Adrenal gland (tissue), 12 donors: ENCODE data around the gene TMEM62. TPM values are rescaled to one million over a fixed set of nuclear protein-coding genes. Genes with fewer than 3 reads are reported as not detected.
A peak's percentile ranks its signal among the peaks of the same experiment; 100 is the strongest.

Source experiments
- DNase-seq, 7 donors: peaks; one replicate each; pipeline ENCODE4 v3.0.0-alpha.2; 2019 to 2020
- H3K27ac ChIP-seq, 5 donors: fragments of 200-600 bp; sonication (generic) in 4 of 5; 1 replicate in 3 of 5; 2 replicates in 2 of 5; pipeline versions ENCODE4 v1.5.1 to v1.8.0; 2016 to 2020; ENCODE audit warnings: mild to moderate bottlenecking in 1 of 5
- H3K27me3 ChIP-seq: fragments of 200-600 bp; 2 replicates; pipeline ENCODE4 v1.8.0; 2021
- H3K36me3 ChIP-seq, 2 donors: fragments of 200-600 bp; replicated peaks in 1 of 2; 1 replicate in 1 of 2; 2 replicates in 1 of 2; pipeline versions ENCODE4 v1.5.1 to v1.8.0; 2018 to 2022
- H3K4me1 ChIP-seq, 2 donors: fragments of 200-600 bp; replicated peaks in 1 of 2; 1 replicate in 1 of 2; 2 replicates in 1 of 2; pipeline versions ENCODE4 v1.5.1 to v1.8.0; 2018 to 2021
- H3K4me3 ChIP-seq, 4 donors: fragments of 200-600 bp; sonication (generic) in 3 of 4; one replicate each; pipeline ENCODE4 v1.5.1; 2016 to 2018
- H3K9me3 ChIP-seq, 3 donors: fragments of 200-600 bp; sonication (generic) in 1 of 3; replicated peaks in 1 of 3; 1 replicate in 2 of 3; 2 replicates in 1 of 3; pipeline versions ENCODE4 v1.5.1 to v1.8.0; 2016 to 2021
- POLR2A ChIP-seq, 2 donors: fragments of 450-650 bp; IDR thresholded peaks; one replicate each; pipeline ENCODE4 v1.6.1; 2017; ENCODE audit warnings: antibody characterized with exemption in 2 of 2, mild to moderate bottlenecking in 2 of 2, moderate library complexity in 1 of 2
- WGBS, 4 donors: extraction: QIAGEN DNeasy Blood & Tissue Kit in 2 of 4; methylation state at CpG; one replicate each; pipeline versions ENCODE4 v1.1.5 to v1.1.7; 2013 to 2017; 5-methylcytosine and 5-hydroxymethylcytosine counted together
- intact Hi-C, 2 donors: fragments of 100-400 bp; cut with DNase I; formaldehyde crosslinking; loops; one replicate each; pipeline versions ENCODE4 v1.14.1 to v1.15.0; 2022 to 2023
- polyA plus RNA-seq, 3 donors: library from polyadenylated mRNA; stranded (reverse); fragments of 200-250 nt in 2 of 3; fragments of 350-450 nt in 1 of 3; fragmentation: Illumina TruSeq in 1 of 3; extraction: RNeasy Lipid Tissue Mini Kit (QIAGEN cat#74804) in 1 of 3; gene quantifications; one replicate each; pipeline ENCODE4 v1.2.3, GENCODE V29; 2013 to 2014
- total RNA-seq, 9 donors: library from RNA; depleted of rRNA in 4 of 9; stranded (reverse); fragments of >200 nt in 4 of 9; fragments of 120-200 nt in 1 of 9; fragmentation: NEBNext Ultra II Directional in 1 of 9; extraction: Animal tissue kit (Norgen Biotek cat#: 25700) in 1 of 9; gene quantifications; one replicate each; pipeline versions ENCODE4 v1.1.0 to v1.2.4, GENCODE V29; 2013 to 2023
- TF ChIP-seq, protein P1 (sequence below), 6 experiments: fragments of 450-650 bp in 4 of 6; fragments of 200-600 bp in 2 of 6; sonication (generic) in 1 of 6; IDR thresholded peaks; 1 replicate in 5 of 6; 2 replicates in 1 of 6; pipeline versions ENCODE4 v1.5.1 to v1.8.0; 2016 to 2021; ENCODE audit warnings: antibody characterized with exemption in 6 of 6, mild to moderate bottlenecking in 2 of 6, moderate library complexity in 1 of 6
- donor health status: healthy with polysubstance abuse.
- donor health status: Bipolar disorder and iron deficiency.
- donor health status: DM: yes; HTN: yes; CAD: no.
- donor health status: DM: no; HTN: no; CAD: no.
- donor health status: DM: no; HTN: no; CAD: no.
- donor health status: DM: yes; HTN: yes; CAD: no.

The TMEM62 gene
- total and polyA plus RNA-seq, 12 donors, result 11.3 to 25.9 (median 18.4) TPM

DNA sequence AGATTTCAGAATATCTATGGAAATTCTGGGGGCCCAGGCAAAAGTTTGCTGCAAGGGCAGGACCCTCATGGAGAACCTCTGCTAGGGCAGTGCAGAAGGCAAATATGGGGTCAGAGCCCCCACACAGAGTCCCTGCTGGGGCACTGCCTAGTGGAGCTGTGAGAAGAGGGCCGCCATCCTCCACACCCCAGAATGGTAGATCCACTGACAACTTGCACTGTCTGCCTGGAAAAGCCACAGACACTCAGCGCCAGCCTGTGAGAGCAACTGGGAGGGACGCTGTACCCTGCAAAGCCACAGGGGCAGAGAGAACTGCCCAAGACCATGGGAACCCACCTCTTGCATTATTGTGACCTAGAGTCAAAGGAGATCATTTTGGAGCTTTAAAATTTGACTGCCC, 65.6 kb downstream of the TMEM62 start:
- no peak for DNase-seq
- no peak for TF ChIP-seq POLR2A (IDR thresholded peaks at IDR 0.05)
- TF ChIP-seq, protein P1, sequence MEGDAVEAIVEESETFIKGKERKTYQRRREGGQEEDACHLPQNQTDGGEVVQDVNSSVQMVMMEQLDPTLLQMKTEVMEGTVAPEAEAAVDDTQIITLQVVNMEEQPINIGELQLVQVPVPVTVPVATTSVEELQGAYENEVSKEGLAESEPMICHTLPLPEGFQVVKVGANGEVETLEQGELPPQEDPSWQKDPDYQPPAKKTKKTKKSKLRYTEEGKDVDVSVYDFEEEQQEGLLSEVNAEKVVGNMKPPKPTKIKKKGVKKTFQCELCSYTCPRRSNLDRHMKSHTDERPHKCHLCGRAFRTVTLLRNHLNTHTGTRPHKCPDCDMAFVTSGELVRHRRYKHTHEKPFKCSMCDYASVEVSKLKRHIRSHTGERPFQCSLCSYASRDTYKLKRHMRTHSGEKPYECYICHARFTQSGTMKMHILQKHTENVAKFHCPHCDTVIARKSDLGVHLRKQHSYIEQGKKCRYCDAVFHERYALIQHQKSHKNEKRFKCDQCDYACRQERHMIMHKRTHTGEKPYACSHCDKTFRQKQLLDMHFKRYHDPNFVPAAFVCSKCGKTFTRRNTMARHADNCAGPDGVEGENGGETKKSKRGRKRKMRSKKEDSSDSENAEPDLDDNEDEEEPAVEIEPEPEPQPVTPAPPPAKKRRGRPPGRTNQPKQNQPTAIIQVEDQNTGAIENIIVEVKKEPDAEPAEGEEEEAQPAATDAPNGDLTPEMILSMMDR (IDR thresholded peaks at IDR 0.05), result no peak
- Histone ChIP-seq H3K4me1 (peaks cover 0 to under 1% of the 10 kb centered on the region in 2 donors), H3K36me3 (peaks cover 0 to 29% of the 10 kb centered on the region in 2 donors), H3K4me3 (no peak overlapping the region), H3K27me3 (no peaks in the 10 kb centered on the region), H3K27ac (no peak overlapping the region), H3K9me3 (no peaks in the 10 kb centered on the region)
- WGBS, 4 donors, result 94 to 100% (median 97%) methylated on average over 3 of the region's 3 CpGs
- intact Hi-C loops, result no loop called here

GRCh38 chr15:43199945-43200488, 66.6 kb downstream of the TMEM62 start:
- no peak overlapping the region for H3K4me3 ChIP-seq
- H3K9me3 ChIP-seq, result no peaks in the 10 kb centered on the region
- no peaks in the 10 kb centered on the region for H3K27me3 ChIP-seq
- DNase-seq, result no peak
- no peak overlapping the region for H3K27ac ChIP-seq
- peaks cover 0 to 3% of the 10 kb centered on the region in 2 donors for H3K4me1 ChIP-seq
- TF ChIP-seq, protein P1 (IDR thresholded peaks at IDR 0.05), result no peak
- no peak for TF ChIP-seq POLR2A (IDR thresholded peaks at IDR 0.05)
- intact Hi-C loops, result no loop called here
- peaks cover 0 to 19% of the 10 kb centered on the region in 2 donors for H3K36me3 ChIP-seq
- 83 to 89% (median 86%) methylated on average over 3 of the region's 3 CpGs for WGBS, 4 donors

DNA sequence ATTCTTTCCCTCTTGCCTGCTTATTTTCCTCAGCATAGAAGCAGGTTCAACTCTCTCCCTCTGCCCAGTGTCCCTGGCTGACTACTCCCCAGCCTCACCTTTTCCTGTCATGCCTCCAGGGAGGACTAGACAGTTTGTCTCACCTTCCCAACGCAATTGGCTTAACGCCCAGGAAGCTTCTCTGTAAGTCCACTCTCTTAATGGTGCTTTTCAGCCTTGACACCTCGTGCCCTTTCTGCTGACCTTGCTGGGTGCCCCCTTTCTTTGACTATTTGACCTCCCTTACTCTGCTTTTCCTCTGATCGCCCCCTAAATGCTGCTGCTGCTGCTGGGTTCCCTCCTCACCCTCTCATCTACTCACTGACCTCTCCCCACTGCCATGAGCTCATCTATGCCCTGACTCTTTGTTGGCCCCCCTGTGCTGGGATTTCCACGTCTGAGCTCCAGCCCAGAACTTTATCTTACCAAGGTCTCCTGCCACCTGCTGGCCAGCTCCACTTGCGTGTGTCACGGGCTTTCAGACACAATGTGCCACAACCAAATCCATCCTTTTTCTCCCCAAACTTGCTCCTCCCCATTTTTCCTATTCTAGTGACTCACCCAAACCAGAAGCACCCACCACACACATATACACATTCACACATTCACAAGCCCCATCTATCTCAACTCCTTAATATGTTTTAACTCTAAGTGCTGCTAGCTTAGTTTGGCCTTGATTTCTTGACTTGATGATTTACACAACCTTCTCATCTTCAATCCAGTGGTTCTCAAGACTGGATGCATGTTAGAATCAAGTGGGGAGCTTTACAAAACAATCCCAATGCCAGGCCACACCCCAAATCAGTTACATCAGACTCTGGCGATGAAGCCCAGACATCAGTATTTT, 70.9 kb downstream of the TMEM62 start:
- intact Hi-C loops, result no loop called here
- H3K27ac ChIP-seq, result no peak overlapping the region
- H3K27me3 ChIP-seq, result no peaks in the 10 kb centered on the region
- no peaks in the 10 kb centered on the region for H3K9me3 ChIP-seq
- no peak overlapping the region for H3K4me3 ChIP-seq
- H3K4me1 ChIP-seq, result peaks cover 0 to 3% of the 10 kb centered on the region in 2 donors
- 19 to 29% (median 21%) methylated on average over 8 of the region's 8 CpGs for WGBS, 4 donors
- TF ChIP-seq, protein P1 (IDR thresholded peaks at IDR 0.05), result peak; percentile 27 to 67 (median 56)
- no peak for TF ChIP-seq POLR2A (IDR thresholded peaks at IDR 0.05)
- peak; percentile 58 to 86 (median 83) for DNase-seq
- no peaks in the 10 kb centered on the region for H3K36me3 ChIP-seq

DNA sequence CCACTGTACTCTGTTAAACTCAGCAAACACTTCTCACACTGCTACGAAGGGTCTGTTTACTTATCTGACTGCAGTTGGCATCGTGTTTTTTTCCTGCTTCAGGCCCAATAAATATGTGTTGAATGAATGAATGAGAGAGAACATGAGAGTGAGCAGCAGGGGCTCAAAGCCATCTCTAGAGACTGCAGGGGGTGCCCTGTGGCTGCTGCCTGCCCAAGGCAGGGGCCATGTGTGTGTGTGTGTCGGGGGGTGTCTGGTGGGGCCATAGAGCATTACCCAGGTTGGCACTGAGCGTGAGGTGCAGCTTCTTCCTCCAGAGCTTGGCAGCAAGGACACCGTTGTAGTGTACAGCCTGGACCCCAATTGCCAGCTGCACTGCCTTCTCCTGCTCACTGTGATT, 72.7 kb downstream of the TMEM62 start:
- intact Hi-C loops, result no loop called here
- Histone ChIP-seq H3K36me3 (no peaks in the 10 kb centered on the region), H3K9me3 (no peaks in the 10 kb centered on the region), H3K27ac (no peak overlapping the region), H3K4me1 (peaks cover 0 to 3% of the 10 kb centered on the region in 2 donors), H3K27me3 (no peaks in the 10 kb centered on the region), H3K4me3 (no peak overlapping the region)
- DNase-seq, result no peak
- TF ChIP-seq, protein P1 (IDR thresholded peaks at IDR 0.05), result no peak
- TF ChIP-seq POLR2A (IDR thresholded peaks at IDR 0.05), result no peak
- WGBS, 4 donors, result 85 to 93% (median 88%) methylated on average over 2 to 5 of the region's 5 CpGs
